Lung microvascular endothelial cell (primary cell): ENCODE measurements around the gene DHH. TPM values are rescaled to one million over a fixed set of nuclear protein-coding genes. Genes with fewer than 3 reads are reported as not detected.
A peak's percentile ranks its signal among the peaks of the same experiment; 100 is the strongest.

ENCODE experiments used
- DNase-seq, 2 donors: peaks; one replicate each; pipeline versions ENCODE4 v3.0.0 to v3.0.0-alpha.2; 2010; ENCODE audit warnings: low read depth in 2 of 2
- total RNA-seq: library from RNA; depleted of rRNA; stranded (reverse); fragments of >200 nt; gene quantifications from 2 replicates; pipeline ENCODE4 v1.2.1, GENCODE V29; 2014

Gene DHH
- total RNA-seq, 1 donor from 2014 or later: 0.20 TPM

DNA sequence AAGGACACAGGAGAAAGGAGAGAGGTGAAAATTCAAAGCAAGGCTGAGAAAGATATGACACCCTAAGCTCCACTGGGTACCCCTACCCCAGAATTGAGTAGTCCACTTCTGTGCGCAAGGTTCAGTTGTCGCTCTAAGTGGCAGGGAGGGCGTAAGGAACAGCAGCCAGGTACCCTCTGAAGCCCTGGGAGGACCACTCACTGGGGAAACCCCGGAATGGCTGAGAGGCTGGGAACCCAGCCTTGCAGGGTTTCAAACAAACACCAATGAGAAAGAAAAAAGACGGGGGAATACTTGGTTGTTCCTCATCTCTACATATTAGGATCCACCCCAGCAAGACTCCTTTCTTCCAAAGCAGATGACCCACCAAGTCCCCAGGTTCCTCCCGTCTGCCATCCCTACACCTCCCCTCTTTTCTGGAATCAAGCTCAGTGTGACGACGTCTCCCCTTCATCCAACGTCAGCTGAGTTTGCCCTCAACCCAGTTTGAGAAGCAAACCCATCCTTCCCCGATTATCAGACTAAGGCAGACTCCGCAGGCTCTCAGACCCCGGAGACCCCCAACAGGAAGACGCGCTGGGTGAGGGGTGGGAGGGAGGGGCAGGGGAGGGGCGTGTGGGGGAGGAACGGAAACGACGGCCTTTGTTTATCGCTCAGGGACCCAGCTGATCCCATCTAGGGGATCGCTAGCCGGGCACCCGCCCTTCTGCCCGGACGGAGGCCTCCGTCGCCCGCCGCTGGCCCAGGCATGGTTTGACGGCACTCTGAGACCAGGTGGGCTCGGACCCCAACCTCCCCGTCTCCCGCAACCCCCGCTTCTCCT, 15.3 kb upstream of the DHH start:
- DNase-seq: peak; percentile 49 to 75

DNA sequence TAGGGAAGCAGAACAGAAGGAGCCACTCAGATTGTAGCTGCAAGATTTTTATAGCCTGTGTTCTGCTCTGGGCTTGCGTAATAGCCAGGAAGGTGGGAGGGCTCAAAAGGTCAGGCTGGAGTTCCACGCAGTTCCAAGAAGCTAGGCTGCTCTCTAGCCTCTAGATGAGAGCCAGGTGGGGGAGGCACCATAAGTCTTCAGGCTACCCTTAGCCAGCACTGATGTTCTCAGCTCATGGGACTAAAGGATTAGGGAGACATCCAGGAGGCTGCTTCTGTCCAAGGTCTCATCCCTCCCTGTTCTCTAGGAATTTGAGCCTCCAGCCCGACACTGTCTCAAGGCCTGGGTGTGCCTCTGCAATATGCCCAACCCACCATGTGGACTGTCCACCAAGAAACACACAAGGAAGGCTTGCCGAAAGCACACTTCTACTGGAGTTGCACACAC, 14.4 kb upstream of the DHH start:
- peak in 1 of 2 donors; percentile 43 for DNase-seq

DNA sequence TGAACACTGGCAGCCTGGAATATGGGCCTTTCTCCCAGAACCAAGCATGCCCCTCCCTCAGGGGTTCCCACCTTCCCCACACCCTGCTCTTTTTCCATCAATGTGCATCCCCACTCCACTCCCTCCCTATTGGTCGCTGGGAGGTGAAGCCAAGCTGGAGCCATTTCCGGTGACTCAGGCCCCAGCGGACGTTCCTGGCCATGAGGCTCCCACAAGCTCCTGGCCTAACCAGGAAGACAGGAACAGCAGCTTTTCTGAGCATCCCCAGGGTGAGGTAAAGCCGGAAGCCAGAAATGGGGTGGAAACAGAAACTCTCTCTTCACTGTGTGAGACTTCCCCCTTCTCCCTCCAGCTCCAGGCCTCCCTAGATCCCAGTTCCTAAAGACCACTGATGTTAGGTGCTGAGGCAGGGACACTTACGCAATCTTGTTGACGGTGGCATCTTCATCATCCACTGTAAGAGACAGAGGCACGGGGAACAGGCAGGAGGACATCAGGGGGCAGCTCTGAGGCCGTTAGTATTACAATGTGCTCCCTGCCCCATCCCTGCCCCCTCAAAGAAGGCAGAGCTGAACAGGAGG, 11.0 kb upstream of the DHH start:
- peak; percentile 82 to 92 for DNase-seq

DNA sequence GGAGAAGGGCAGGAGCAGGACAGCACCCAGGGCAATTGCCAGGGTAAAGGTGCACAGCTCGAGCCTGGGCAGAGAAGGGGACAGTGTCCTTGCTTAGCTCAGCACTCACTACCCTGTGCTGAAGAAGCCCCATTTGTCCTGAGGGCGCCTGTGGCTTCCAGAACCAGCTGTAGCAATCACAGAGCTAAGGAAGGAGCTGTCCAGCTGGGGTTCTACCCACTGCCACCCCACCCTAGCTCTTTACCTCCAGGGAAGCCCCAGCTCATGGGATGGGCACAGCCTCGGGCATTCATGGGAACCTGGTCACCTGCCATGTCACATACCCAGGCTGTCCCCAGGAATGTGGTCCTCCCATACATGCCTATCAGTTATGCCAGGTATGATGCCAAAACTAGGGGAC, 10.2 kb upstream of the DHH start:
- no peak for DNase-seq

DNA sequence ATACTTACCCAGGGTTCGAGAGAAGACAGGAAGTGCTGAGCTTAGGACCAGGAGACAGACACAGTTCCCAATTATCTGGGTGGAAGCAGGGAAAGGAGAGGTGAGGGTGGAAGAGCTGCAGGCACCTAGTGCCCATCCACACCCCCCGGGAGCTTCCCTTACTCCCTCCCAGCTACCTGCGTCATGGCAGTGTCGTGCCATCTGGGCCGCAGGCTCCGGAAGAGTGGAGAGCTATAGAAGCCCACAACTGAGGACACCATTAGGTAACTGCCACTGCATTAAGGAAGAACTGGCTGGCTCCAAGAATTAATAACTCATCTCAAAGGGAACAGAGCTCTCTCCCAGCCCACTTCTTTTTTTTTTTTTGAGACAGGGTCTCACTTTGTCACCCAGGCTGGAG, 5.8 kb upstream of the DHH start:
- DNase-seq: no peak

DNA sequence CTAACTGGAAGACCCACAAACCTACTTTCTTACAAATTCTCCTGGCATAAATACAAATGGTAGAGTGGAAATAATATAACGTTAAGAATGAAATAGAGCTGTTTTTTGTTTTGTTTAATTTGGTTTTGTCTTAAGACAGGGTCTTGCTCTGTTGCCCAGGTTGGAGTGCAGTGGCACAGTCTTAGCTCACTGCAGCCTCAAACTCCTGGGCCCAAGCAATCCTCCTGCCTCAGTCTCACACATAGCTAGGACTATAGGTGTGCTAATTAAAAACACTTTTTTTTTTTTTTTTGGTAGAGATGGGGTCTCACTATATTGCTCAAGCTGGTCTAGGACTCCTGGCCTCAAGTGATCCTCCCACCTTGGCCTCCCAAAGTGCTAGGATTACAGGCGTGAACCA, 4.1 kb upstream of the DHH start:
- DNase-seq: no peak

DNA sequence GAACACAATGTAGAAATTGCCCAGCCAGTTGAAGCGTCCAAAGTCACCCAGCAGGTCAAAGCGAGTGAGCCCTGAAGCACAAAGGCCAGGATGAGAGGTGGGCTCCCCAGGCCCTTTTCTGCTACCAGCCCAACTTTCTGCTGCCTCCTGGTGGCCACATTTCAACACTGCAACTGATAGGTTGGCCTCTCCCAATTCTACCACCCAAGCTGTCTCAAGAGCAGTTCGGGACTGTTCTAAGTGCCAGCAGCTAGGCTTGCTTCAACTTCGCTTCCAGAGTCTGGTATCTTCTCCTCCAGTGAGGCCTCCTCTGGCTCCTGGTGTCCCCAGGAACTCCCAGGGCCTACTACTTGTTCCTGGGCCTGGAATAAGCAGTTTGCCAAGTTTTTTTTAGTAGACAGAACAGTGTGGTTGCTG, 3.4 kb upstream of the DHH start:
- DNase-seq: peak; percentile 65 to 67

DNA sequence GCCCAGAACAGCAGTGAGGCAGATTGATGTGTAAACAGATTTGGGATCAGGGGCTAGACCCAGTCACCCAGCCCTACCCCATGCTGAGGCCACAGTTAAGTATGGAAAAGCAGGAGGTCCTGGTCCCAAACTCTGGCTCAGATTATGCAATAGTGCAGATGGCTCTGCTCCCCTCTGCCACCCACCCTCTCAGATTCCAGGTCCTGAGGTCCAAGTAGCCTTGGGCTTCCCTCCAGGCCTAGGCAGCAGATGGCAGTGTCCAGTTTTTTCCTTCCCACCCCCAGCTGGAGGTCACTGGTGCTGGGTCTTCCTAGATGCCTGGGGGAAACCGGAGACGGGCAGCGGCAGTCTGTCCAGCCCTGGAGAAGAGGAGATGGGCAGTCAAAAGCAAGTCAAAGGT, 2.8 kb upstream of the DHH start:
- DNase-seq: no peak

DNA sequence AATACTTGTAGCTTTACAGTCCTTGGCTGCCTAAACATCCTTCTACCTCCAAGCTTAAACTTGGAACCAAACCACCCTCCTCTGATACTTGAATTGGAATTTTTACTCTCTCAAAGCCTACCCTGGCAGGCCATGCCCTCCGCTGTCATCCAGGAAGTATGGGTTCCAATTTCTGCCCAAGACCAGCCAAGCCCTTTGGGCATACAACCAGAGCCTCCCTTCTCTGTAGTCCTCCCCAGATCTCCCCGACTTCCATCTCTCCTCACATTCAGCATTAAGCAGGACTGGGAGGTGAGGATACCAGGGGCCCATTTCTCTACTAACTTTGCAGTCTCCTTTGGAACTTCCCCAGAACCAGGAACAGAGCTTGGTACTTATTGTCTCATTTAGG, 369 bp upstream of the DHH start:
- DNase-seq: no peak

DNA sequence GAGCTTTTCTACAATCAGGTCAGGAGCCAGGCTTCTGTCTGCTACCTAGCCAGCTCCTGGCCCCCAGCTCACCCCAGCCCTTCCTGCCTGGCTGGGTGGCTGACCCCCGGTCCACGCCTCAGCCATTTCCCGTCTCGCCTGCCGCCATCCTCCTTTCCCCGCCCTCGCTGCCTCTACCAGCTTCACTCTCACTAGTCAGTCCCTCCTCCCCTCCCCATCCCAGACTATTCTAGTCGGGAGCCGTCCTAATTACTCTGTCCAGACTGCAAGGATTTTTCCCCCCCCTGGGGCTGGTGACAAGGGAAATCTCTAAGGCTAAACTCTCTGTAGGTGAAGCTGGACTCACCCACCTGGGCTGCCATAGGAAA, 825 bp downstream of the DHH start:
- DNase-seq: peak; percentile 37 to 39

DNA sequence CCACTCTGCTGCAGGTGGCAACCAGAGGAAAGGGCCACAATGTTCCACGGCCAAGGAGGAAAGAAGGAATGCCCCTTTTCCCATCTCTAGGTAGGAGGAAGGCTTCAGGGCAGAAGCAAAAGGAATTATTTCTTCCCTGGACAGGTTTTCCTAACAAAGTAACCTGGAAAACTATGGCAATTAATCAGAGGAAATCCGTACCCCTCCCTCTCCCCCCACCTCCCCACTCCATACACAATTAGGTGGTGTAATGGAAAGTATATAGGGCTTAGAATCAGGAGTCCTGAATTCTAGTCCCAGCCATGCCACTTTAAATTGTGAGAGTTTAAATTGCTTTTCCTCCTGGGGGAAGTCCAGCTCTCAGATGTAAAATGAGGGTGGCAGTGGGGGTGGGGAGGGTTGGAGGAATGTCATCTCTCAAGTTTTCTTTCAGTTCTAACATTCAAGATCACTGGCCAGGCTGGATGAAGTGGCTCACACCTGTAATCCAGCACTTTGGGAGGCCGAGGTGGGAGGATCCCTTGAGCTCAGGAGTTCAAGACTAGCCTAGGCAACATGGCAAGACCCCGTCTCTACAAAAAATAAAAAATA, 1.7 kb downstream of the DHH start:
- DNase-seq: peak in 1 of 2 donors; percentile 37

DNA sequence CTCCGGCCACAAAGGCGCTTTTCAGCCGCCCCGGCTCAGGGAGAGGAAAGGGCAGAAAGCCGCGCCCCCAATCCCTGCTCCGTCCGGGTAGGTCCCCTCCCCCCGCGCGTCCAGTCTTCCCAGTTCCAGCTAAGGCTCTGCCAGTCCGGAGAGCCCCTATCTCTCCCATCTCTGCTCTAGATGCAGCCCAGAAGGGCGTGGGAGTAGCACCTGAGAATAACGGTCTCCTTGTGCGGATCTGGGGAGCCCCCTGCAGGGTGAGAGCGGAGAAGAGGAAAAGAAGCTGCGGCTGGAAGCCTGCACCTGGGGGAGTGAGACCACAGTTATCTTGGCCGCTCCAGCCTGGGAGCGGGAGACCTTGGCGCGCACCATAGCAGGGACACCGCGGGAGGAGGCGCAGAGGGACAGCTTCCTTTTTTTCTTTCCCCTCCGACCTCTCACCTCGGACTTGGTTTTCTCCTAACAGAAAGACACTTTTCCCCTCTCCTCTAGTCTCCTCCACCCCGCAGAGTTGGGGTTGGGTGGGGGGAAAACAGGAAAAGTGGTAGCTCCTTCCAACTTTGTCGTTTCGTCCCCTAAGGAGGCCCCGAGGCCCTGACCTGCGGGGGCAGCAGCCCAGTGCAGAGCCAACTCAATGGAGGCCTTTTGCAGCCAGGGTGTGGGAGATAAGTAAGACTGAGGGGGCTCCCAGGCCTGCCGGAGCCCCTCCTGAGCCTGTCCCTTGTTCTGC, 2.4 kb downstream of the DHH start:
- peak in 1 of 2 donors; percentile 63 for DNase-seq

DNA sequence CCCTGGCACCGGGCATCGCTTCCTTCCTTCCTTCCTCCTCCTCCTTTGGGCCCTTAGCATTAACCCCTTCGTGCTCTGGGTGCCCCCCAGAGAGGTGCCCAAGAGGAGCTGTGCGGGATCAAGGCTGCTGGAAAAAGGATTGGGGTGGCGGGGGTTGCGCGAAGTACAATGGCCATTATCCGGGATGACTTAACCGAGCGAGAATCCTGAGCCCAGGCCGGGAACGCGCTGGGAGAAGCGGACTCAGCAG, 2.8 kb downstream of the DHH start:
- peak in 1 of 2 donors; percentile 36 for DNase-seq

DNA sequence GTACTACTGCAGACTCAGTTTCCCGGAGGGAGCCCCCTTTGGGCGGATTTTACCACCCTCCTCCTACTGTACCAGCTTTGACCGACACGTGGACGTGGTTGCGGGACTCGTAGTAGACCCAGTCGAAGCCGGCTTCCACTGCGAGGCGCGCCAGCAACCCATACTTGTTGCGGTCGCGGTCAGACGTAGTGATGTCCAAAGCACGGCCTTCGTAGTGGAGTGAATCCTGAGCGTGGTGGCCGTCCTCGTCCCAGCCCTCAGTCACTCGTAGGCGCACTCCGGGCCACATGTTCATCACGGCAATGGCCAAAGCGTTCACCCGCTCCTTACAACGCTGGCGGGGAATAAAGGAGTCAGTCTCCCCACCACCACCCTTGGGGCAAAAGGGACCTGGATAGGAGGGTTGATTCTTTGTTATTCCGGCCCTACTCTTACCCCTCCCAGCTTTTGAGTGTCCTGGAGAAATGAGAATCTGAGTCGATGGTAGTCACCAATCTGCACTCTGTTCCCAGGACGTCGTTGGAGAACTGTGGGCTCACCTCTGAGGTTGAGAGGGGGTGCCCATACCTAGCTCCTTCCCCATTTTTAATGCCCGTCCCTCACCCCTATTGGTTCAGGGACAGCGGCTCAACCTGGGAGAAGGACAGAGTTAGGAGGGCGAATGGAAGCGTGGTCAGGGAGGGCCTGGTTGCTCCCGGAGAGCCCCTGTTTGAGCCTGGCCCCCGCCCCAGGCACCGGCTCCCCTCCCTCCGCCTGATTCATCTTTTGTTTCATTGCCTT, 3.4 kb downstream of the DHH start:
- DNase-seq: no peak

DNA sequence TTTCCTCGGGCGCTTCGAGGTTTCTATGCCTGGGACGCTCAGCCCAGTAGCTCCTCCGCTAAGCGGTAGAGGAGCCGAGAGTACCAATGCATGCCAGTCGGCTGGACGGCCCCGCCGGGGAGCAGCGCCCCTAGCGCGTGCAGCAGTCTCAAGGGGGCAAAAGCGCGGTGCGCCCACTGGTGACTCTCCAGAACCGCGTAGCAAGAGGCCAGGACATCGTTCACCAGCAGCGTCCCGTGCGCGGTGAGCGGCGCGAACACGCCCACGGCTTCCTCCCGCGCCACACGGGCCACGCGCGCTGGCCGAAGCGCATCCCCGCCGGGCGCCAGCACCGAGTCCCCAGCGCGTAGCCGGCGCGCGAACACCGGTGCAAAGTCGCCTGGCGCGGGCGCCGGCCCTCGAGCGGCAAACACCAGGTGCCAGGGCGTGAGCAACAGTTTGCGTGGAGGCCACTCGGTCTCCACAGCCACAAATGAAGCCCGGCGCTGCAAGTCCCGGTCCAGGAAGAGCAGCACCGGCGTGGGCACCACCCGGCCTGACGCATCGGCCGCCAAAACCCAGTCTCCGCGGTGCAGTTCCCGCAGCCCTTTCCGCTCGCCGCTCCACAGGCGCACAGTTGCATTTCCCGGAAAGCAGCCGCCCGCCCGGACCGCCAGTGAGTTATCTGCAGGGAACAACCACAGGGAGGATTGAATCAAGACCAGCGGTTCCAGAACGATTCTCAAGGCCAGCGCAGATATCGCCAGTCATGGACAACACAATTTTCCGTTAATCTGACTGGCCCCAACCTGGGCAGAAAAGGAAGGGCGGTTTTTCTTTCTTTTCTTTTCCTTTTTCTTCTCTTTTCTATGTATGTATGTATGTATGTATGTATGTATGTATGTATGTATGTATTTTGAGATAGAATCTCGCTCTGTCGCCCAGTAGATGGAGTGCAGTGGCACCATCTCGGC, 4.5 kb downstream of the DHH start:
- DNase-seq: peak; percentile 59

DNA sequence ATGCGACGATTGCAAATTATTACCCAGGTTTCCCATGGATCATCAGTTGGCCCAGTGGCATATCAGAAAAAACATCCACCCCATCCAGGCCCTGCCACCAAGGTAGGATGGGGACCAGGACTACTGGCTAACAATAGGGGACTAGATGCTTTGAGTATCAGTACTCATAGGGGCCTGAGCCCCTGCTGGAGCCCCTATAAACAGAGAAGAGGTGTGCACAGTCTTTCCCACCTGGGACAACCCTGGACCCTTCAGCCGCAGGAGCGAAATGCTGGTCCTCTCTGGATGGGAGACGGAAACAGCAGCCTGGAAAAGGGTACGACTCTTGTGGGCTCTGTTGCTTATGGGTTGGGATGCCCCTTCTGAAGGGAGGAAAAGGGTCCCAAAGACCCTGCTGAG, 5.7 kb downstream of the DHH start:
- no peak for DNase-seq

DNA sequence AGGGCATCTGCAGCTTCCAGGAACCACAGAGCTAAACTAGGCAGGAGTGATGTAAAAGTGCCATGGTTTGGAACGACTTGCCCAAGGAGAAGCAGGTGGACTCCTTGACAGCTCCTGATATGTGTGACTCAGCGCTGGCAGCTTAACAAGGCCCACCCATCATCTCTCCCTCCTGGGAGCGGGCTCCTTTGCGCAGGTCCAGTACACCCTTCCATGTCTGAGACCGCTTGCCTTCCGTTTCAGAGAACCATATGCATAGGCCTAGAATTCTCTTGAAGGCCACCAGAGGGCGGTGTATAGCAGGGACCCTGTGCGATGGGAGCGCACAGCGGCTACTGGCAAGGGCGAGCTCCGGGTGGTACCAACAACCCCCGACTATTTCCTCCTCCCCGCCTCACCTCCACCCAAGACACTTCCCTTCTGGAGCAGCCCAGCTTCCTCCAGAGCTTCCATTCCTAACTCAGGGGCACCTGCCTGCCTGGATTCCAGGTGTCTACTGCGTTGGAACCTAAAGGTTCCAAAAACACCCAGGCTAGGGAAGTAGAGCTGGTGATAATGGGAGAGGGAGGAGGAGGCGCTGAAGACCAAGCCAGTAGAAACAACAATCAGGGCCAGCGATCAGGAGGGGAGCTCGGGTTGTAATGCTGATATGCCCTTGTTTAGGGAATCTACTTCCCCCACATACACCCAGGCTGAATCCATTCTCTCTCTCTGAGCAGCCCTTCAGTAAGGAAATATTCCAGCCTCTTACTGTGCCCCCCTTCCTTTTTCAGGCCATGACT, 6.3 kb downstream of the DHH start:
- peak; percentile 88 to 95 for DNase-seq

DNA sequence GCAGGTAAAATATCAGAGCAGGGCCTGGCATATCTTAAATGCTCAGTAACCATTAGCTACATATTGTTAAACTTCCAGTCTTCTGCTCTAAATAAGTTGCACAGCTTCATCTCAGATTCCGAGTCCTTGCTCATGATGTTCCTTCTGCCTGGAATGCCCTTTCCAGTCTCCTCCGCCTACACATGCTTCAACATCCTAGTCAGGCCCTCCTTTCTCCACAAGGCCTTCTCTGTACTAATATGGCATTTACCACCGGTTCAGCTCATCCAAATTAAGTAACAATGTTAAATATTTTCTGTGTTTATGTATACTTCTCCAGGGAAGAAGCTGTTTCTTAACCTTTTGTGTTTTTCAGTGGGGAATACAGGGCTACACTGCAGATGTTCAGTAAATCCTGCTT, 8.5 kb downstream of the DHH start:
- no peak for DNase-seq

DNA sequence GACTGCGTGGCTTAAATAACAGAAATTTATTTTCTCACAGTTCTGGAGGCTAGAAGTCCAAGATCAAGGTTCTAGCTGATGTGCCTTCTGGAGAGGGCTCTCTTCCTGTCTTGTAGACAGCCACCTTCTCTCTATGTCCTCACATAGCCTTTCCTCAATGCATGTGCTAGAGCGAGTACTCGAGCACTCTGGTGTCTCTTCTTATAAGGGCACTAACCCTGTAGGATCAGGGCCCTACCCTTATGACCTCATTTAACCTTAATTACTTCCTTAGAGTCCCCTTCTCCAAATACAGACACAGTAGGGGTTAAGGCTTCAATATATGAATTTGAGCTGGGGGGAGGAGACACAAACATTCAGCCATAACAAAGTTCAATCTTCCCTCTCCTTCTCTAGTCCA, 10.2 kb downstream of the DHH start:
- DNase-seq: no peak

DNA sequence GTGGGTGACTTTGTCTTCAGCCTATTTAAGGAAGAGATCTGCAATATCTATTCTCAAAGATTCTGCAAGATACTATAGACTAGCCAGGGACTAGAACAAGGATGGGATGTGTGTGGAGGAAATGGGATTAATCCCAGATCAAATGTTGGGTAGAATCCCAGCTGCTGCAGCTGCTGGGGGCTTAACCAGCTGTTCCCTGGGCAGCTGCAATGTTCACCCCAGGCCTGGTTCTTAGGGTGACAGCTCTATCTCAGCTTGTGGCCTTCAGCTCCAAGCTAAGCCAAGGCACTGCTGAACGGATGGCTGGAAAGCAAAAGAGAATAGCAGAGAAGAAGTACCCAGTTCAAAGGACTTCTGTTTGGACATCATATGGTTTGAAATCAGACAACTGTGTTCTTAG, 14.8 kb downstream of the DHH start:
- DNase-seq: no peak
